Stimulated activated CD4-positive, alpha-beta T cell treated with anti-CD3 and anti-CD28 coated beads, Interleukin-4, amount 100 ng/mL, for 1 hour (primary cell): ENCODE measurements around the gene PEX26.
"Not testable (repeated sequence)": the region's sequence is repeated elsewhere in the genome, so short reads cannot be mapped to it uniquely, and the experiment has no call there.

Experiments used
- DNase-seq: peaks from one replicate; pipeline ENCODE4 v3.0.0-alpha.2; 2020

Gene PEX26

DNA sequence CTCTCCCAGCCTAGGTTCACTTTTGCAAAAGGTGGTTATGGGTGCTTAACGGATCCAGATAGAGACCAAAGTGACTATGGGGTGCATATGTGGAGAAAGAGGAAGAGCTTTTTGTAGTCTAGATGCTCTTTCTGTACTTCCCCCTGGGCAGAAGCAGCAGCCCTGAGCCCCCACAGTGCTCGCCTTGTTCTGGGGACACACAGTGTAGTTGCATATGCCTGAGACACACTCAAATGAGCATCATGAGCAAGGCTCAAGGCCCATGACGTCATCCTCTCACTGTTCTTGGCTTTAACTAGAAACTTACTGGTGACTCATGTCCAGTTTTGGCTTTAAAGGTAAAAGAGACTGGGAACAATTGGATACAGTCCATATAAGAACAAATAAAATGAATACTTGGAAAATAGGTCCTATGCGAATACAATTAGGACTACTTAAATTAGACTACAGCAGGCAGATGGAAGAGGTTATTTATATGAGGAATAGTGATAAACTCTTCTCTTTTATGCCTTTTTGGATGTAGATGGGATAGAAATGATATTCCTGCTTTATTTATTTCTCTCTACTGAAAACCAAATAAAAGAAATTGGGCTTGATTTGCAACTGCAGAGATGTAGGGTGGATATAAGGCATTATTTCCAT lies 20.1 kb upstream of the PEX26 start:
- no peak for DNase-seq

DNA sequence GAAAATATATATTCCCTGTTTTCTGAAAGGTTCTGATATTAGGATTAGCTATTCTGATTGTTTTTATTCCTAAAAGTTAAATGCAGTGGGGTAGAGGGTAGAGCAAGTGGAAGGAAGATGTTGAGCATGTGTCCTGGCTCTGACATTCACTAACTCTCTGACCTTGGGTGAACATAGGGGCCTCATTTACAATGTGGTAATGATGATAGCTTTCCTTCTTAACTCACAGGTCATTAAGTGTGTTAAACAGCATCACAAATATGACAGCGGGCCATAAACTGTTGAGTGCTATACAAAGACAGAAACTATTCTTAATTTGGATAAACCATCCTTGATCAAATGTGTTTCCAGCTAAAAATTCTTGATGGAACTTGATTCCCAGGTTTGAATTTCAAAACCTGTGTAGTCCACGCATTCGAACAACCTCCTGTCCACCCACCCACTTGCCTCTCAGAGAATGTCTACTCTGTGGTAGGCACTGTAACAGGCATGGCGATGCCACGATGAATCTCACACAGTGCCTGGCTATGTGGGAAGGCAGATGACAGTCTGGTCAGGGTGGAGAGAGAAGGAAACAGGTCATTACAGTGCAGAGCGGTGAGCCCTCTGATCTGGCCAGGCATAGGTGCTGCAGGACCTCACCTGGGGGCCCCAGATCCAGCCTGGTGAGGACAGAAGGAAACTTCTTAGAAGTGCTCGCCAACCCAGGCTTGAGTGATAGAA lies 19.3 kb upstream of the PEX26 start:
- no peak for DNase-seq

- no peak for DNase-seq
Observed at GRCh38 chr22:18059094-18059417, 18.7 kb upstream of the PEX26 start.

GRCh38 chr22:18059473-18059872 lies 18.3 kb upstream of the PEX26 start:
- no peak for DNase-seq

DNA sequence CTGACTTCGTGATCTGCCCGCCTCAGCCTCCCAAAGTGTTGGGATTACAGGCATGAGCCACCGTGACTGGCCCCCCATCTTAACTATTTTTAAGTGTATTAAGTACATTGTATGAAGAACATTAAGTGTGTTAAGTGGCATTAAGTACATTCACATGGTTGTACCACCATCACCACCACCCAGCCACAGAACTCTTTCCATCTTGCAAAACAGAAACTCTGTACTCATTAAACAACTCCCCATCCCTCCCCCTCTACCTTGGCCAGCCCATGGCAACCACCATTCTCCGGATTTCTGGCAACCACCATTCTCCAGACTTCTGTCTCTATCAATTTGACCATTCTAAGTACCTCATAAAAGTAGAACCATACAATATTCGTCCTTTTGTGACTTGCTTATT lies 17.8 kb upstream of the PEX26 start:
- no peak for DNase-seq

GRCh38 chr22:18060646-18061620 lies 16.9 kb upstream of the PEX26 start:
- no peak for DNase-seq

GRCh38 chr22:18062421-18062820 lies 15.4 kb upstream of the PEX26 start:
- no peak for DNase-seq

GRCh38 chr22:18063306-18063705 lies 14.5 kb upstream of the PEX26 start:
- no peak for DNase-seq

GRCh38 chr22:18063715-18064114 lies 14.1 kb upstream of the PEX26 start:
- not testable (repeated sequence) for DNase-seq

GRCh38 chr22:18064636-18065035 lies 13.2 kb upstream of the PEX26 start:
- DNase-seq = no peak

DNA sequence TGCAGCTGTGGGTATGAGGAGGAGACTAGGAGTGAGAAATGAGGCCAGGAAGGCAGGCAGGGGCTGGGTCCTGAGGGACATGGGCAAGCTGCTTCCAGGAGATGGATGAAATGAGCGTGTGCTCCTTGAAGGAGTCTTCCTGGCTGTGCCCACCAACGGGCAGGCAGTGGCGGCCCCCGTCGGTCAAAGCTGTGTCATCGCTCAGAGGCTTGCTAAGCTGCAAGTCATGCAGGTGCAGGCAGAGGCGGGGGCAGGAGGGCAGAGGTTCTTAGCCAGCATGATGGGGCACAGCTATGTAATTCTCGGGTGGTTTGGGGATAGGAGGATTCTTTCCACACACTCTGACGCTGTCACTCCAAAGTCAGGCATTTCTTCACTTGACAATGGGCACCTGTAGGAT lies 12.5 kb upstream of the PEX26 start:
- DNase-seq = no peak

- DNase-seq = no peak
Observed at GRCh38 chr22:18066181-18066859, 11.5 kb upstream of the PEX26 start.

DNA sequence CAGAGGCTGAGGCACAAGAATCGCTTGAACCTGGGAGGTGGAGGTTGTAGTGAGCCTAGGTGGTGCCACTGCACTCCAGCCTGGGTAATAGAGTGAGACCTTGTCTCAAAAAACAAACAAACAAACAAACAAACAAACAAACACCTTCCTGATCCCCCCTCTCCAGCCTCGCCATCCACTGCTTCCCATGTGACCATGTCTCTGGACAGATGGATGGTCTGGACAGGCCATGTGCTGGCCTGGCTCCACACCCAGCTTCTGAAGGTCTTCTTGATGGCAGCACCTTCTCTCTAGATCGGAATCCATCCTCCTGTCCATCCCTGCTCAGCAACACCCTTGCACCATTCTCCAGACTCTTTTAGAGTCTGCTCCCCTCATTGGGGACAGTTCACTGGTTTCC lies 10.7 kb upstream of the PEX26 start:
- no peak for DNase-seq

- DNase-seq = no peak
Observed at GRCh38 chr22:18067548-18068341, 10.0 kb upstream of the PEX26 start.

DNA sequence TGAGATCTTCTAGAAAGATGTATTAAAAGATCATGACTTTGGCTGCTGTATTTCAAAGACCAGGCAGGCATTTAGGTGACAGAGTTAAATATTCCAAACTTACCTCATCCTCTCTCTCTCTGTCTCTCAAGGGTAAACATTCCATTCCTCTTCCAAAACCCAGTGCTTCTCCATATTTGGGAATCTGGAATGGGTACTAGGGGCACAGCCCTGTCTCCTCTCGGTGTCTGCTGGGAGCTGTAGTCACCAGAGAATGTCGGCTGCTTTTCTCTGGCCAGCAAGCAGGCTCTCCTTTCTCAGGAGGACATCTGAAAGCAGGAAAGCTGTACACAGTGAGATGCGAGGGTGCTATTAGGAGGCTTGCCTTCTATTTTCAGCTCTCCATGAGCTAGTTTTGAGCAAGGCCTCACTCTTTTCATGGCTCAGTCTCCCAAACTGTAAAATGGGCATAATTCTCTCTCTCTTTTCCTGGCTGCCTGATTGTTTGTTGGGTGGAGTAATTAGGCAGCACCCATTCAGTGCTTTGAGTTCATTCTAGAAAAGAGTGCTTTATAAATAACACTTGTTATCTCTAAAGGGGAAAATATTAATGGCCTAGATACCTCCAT lies 9.3 kb upstream of the PEX26 start:
- DNase-seq = no peak

- DNase-seq = no peak
Observed at GRCh38 chr22:18069041-18069440, 8.7 kb upstream of the PEX26 start.

DNA sequence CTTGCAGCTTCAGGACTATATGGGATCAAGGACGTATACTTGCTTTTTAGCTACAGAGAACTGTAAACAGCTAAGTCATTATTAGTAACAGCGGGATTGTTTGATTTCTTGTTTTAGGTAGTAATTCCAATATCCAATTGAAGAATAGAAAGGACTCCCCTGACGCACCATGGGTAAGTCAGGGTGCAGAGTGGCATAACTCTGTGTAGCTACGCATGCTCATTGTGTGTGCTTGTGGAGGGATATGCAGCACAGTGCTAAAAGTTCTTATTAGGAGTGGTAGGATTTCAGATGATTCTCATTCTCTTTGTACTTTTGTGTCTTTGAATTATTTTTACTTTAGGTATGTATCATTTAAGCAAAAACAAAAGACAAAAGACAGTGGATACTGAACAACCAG lies 7.7 kb upstream of the PEX26 start:
- DNase-seq = no peak

DNA sequence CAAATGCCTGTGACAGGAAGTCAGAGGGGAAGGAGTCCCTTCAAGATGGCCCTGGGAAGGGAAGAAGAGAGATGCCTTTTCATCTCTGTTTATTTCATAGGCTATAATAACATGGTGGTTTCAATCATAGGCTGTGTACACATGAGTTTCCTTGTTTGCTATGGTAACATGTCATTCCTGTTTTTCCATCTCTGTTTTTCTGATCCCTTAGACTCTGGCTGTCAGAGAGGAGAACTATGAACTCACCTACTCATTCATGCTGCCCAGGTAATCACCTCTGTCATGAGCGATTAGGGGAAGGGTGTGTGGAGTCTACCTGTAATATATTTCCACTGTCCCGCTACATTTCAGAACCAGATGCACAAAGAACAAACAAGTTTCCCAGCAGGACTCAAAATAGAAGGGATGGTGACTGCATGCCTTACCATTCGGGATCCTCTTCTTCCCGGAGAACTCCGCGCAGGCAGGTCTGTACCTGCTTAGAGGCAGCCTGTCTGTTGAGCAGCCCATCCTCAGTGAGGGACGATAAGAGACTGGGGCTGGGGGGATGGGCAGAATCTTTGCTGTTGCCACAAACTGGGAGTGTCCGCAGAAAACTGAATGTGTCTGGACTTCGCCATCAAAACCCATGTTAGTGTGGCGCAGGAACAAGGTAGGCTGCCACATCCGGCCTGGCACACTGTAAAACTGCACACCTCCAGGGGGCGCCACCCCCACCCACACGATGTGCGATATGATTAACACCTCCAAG lies 7.1 kb upstream of the PEX26 start:
- DNase-seq = no peak

DNA sequence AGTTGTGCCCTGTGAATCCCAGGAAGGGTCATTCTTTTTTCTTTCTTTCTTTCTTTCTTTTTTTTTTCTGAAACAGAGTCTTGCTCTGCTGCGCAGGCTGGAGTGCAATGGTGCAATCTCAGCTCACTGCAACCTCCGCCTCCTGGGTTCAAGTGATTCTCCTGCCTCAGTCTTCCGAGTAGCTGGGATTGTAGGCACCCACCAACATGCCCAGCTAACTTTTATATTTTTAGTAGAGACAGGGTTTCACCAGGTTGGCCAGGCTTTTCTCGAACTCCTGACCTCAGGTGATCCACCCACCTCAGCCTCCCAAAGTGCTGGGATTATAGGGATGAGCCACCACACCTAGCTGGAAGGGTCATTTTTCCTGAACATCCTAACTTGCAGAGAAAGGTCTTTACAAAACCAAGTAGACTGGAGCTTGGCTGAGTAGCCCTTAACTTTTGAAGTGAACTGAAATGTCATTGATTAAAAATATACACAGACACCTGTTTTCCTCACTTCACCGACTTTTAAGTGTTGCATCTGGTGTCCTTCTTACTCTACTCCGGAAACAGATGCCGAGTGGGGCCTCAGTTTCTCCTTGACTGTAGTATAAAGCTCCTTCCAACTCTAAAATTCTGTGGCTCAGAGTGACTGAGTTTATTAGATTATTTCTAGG lies 6.4 kb upstream of the PEX26 start:
- not testable (repeated sequence) for DNase-seq

- DNase-seq = no peak
Observed at GRCh38 chr22:18071968-18072310, 5.9 kb upstream of the PEX26 start.

DNA sequence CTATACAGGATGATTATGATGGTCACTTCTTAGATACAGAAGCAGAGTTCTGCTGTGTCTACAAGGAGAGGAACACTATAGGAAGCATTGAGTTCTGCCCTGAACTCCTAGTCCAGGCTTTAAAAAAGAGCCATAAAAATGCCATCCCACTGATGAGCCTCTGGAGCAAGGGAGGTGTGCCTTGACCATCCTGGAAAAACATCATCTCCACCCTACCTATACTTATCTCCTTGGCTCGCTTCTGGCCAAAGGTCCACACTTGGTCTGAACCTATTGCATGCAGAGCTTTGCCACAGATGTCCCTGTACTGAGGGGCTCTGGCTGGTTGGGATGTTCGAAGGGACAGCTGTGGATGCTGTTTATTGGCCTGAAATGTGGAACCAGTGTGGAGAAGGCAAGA lies 4.3 kb upstream of the PEX26 start:
- no peak for DNase-seq
